ENCODE data around the gene HNRNPLL. TPM values are rescaled to one million over a fixed set of nuclear protein-coding genes. Genes with fewer than 3 reads are reported as not detected.

Gene HNRNPLL
- total RNA-seq, 1 donor, result 46.0 TPM

DNA sequence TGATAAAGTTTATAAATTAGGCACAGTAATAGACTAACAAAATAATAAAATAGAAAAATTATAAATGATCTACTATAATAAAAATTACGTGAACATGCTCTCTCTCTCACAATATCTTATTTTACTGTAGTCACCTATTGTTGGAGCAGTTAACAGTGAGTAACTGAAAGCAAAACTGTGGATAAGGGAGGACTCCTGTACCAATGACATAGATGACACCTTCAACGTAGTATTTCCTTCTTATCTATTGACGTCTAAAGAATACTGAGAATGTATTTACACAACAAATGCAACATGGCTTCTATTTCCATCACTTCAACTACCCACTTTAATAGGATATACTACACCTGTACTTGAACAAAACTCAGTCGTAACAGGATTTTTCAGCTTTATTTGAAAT is 31.5 kb downstream of the HNRNPLL start:
- no peak overlapping the region for H3K27ac ChIP-seq (ENCODE audit: low read depth, low read length)
- H4K20me1 ChIP-seq (ENCODE audit: insufficient read depth, low read length), result peaks cover 5% of the 10 kb centered on the region
- H3K27me3 ChIP-seq (ENCODE audit: insufficient read depth, low read length), result no peaks in the 10 kb centered on the region
- peaks cover 13% of the 10 kb centered on the region for H3K79me2 ChIP-seq (ENCODE audit: insufficient read depth, low read length)
- H3K9me3 ChIP-seq (ENCODE audit: low read depth, low read length), result no peaks in the 10 kb centered on the region
- H3K4me2 ChIP-seq (ENCODE audit: insufficient read depth, low read length), result no peak overlapping the region
- peaks cover 65% of the 10 kb centered on the region for H3K36me3 ChIP-seq (ENCODE audit: insufficient read depth, low read length)
- DNase-seq (ENCODE audit: insufficient read length, low spot score, missing footprints), result no peak
- H3K4me3 ChIP-seq (ENCODE audit: insufficient read depth, low read length), result no peak overlapping the region
- H2AFZ ChIP-seq (ENCODE audit: low read length), result no peak overlapping the region
- H3K4me1 ChIP-seq (ENCODE audit: insufficient read depth, low read length), result peaks cover 15% of the 10 kb centered on the region
- TF ChIP-seq, protein P1, sequence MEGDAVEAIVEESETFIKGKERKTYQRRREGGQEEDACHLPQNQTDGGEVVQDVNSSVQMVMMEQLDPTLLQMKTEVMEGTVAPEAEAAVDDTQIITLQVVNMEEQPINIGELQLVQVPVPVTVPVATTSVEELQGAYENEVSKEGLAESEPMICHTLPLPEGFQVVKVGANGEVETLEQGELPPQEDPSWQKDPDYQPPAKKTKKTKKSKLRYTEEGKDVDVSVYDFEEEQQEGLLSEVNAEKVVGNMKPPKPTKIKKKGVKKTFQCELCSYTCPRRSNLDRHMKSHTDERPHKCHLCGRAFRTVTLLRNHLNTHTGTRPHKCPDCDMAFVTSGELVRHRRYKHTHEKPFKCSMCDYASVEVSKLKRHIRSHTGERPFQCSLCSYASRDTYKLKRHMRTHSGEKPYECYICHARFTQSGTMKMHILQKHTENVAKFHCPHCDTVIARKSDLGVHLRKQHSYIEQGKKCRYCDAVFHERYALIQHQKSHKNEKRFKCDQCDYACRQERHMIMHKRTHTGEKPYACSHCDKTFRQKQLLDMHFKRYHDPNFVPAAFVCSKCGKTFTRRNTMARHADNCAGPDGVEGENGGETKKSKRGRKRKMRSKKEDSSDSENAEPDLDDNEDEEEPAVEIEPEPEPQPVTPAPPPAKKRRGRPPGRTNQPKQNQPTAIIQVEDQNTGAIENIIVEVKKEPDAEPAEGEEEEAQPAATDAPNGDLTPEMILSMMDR (IDR thresholded peaks at IDR 0.05; ENCODE audit: extremely low read depth, low read depth, low read length), result no peak

DNA sequence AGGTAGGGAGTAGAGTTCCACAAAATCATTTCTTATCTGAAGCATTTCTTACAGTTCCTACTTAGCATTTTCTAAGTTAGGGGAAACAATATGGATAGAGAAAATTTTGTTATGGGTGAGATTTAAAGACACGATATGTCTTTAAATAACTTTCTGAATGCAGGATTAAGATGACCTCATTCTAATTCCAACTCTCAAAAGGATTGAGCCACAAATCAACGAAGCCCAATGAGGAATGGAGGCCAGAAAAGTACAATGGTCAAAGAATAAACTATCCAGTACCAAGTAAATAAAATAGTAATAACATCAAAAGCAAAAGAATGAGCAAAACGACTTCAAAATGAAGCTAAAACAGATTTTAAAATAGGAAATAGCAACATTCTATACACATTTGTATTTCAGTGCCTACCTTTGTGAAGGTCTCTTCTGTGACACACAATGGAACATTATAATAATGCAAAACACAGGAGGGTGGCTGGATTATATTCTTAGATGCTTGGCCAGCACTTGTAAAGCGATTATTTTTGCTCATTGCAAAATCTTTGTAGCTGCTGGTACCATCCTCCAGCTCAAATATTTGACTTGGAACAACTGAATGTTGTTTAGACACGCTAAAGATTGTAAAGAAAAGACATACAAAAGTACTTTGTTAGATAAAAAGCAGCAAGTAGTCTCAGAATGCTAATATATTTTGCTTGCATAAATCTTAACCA is 33.8 kb downstream of the HNRNPLL start:
- H3K9me3 ChIP-seq (ENCODE audit: low read depth, low read length), result no peaks in the 10 kb centered on the region
- DNase-seq (ENCODE audit: insufficient read length, low spot score, missing footprints), result no peak
- peaks cover 5% of the 10 kb centered on the region for H4K20me1 ChIP-seq (ENCODE audit: insufficient read depth, low read length)
- no peaks in the 10 kb centered on the region for H3K27me3 ChIP-seq (ENCODE audit: insufficient read depth, low read length)
- H3K36me3 ChIP-seq (ENCODE audit: insufficient read depth, low read length), result peaks cover 81% of the 10 kb centered on the region
- peaks cover 6% of the 10 kb centered on the region for H3K79me2 ChIP-seq (ENCODE audit: insufficient read depth, low read length)
- H3K4me3 ChIP-seq (ENCODE audit: insufficient read depth, low read length), result no peak overlapping the region
- no peak overlapping the region for H3K4me2 ChIP-seq (ENCODE audit: insufficient read depth, low read length)
- H3K4me1 ChIP-seq (ENCODE audit: insufficient read depth, low read length), result peaks cover 15% of the 10 kb centered on the region
- no peak overlapping the region for H2AFZ ChIP-seq (ENCODE audit: low read length)
- peak overlapping the region; percentile 4 for H3K27ac ChIP-seq (ENCODE audit: low read depth, low read length)
- TF ChIP-seq, protein P1 (IDR thresholded peaks at IDR 0.05; ENCODE audit: extremely low read depth, low read depth, low read length), result no peak

DNA sequence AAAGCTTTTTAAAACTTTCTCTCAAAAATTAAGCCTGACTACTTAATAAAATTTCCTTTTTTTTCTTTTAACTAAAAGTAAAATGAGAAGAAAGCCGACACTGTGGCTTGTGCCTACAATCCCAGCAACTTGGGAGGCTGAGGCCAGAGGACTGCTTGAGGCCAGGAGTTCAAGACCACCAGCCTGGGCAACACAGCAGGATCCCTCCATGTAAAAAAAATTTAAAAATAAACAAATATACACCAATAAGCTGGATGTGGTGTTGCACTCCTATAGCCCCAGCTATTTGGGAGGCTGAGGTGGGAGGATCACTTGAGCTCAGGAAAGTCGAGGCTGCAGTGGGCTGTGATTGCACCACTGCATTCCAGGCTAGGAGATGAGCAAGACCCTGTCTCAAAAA is 37.4 kb downstream of the HNRNPLL start:
- H3K4me2 ChIP-seq (ENCODE audit: insufficient read depth, low read length), result no peak overlapping the region
- H3K9me3 ChIP-seq (ENCODE audit: low read depth, low read length), result no peaks in the 10 kb centered on the region
- no peak for DNase-seq (ENCODE audit: insufficient read length, low spot score, missing footprints)
- H4K20me1 ChIP-seq (ENCODE audit: insufficient read depth, low read length), result no peaks in the 10 kb centered on the region
- H3K4me1 ChIP-seq (ENCODE audit: insufficient read depth, low read length), result no peaks in the 10 kb centered on the region
- H3K27ac ChIP-seq (ENCODE audit: low read depth, low read length), result no peak overlapping the region
- no peaks in the 10 kb centered on the region for H3K79me2 ChIP-seq (ENCODE audit: insufficient read depth, low read length)
- TF ChIP-seq, protein P1 (IDR thresholded peaks at IDR 0.05; ENCODE audit: extremely low read depth, low read depth, low read length), result no peak
- H3K27me3 ChIP-seq (ENCODE audit: insufficient read depth, low read length), result no peaks in the 10 kb centered on the region
- H2AFZ ChIP-seq (ENCODE audit: low read length), result no peak overlapping the region
- no peak overlapping the region for H3K4me3 ChIP-seq (ENCODE audit: insufficient read depth, low read length)
- peaks cover 80% of the 10 kb centered on the region for H3K36me3 ChIP-seq (ENCODE audit: insufficient read depth, low read length)

DNA sequence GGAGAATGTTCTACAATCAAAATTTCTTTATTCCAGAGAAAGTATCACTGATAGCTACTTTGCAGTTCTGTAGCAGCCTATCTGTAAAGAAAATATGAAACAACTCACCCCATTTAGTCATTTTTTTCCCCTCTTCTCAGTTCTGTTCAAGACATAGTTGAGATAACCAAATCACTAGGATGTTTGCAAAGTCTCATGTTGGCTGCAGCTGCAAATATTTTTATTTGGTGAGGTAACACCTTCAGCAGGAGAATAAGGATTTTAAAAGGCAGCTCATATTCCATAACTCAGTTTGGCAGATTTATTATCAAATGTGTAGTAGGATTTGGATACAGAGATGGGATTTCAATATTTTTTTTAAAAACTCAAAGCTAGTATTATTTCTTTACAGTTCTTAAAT is 41.0 kb downstream of the HNRNPLL start:
- Histone ChIP-seq H3K27me3 (ENCODE audit: insufficient read depth, low read length) (no peaks in the 10 kb centered on the region), H3K27ac (ENCODE audit: low read depth, low read length) (no peak overlapping the region), H3K79me2 (ENCODE audit: insufficient read depth, low read length) (no peaks in the 10 kb centered on the region), H2AFZ (ENCODE audit: low read length) (no peak overlapping the region), H4K20me1 (ENCODE audit: insufficient read depth, low read length) (no peaks in the 10 kb centered on the region), H3K4me3 (ENCODE audit: insufficient read depth, low read length) (no peak overlapping the region), H3K4me1 (ENCODE audit: insufficient read depth, low read length) (no peaks in the 10 kb centered on the region), H3K36me3 (ENCODE audit: insufficient read depth, low read length) (peaks cover 45% of the 10 kb centered on the region), H3K9me3 (ENCODE audit: low read depth, low read length) (no peaks in the 10 kb centered on the region), H3K4me2 (ENCODE audit: insufficient read depth, low read length) (no peak overlapping the region)
- DNase-seq (ENCODE audit: insufficient read length, low spot score, missing footprints), result no peak
- TF ChIP-seq, protein P1 (IDR thresholded peaks at IDR 0.05; ENCODE audit: extremely low read depth, low read depth, low read length), result no peak
